Mesothelial cell of epicardium (in vitro differentiated cells): ENCODE results near the gene ABHD18. TPM values are rescaled to one million over a fixed set of nuclear protein-coding genes. Genes with fewer than 3 reads are reported as not detected.

ENCODE experiments used
- DNase-seq, 2 experiments: peaks; one replicate each; pipeline ENCODE4 v3.0.0; 2021; ENCODE audit warnings: low spot score in 2 of 2; ENCODE audit not compliant: unreplicated experiment in 2 of 2
- H3K27ac Mint-ChIP-seq: 2 replicates; pipeline ENCODE4 v1.8.0; 2021; ENCODE audit warnings: mixed read lengths
- H3K27me3 Mint-ChIP-seq: 2 replicates; pipeline ENCODE4 v1.8.0; 2021; ENCODE audit warnings: low read depth, mixed read lengths
- H3K36me3 Mint-ChIP-seq: 2 replicates; pipeline ENCODE4 v1.8.0; 2021; ENCODE audit warnings: mixed read lengths
- H3K4me1 Mint-ChIP-seq: 2 replicates; pipeline ENCODE4 v1.8.0; 2021; ENCODE audit warnings: mixed read lengths
- H3K4me3 Mint-ChIP-seq: 2 replicates; pipeline ENCODE4 v1.8.0; 2021; ENCODE audit warnings: mild to moderate bottlenecking, moderate library complexity, mixed read lengths
- H3K9me3 Mint-ChIP-seq: 2 replicates; pipeline ENCODE4 v1.8.0; 2021; ENCODE audit warnings: mixed read lengths
- CTCF ChIP-seq: fragments of 200-600 bp; sonication (generic); IDR thresholded peaks from one replicate; pipeline ENCODE4 v1.5.0; 2021; ENCODE audit warnings: antibody characterized with exemption; ENCODE audit not compliant: unreplicated experiment
- total RNA-seq: library from RNA; stranded (reverse); gene quantifications from 3 replicates; pipeline ENCODE4 v1.2.1, GENCODE V29; 2021

ABHD18 gene
- total RNA-seq, 1 donor from 2014 or later, result 17.7 TPM

- no peak overlapping the region for H3K4me3 Mint-ChIP-seq
- peaks cover 51% of the 10 kb centered on the region for H3K36me3 Mint-ChIP-seq
- no peak for TF ChIP-seq CTCF
- H3K27me3 Mint-ChIP-seq, result no peaks in the 10 kb centered on the region
- peaks cover 31% of the 10 kb centered on the region for H3K9me3 Mint-ChIP-seq
- no peak for DNase-seq
- H3K4me1 Mint-ChIP-seq, result no peaks in the 10 kb centered on the region
- H3K27ac Mint-ChIP-seq, result no peak overlapping the region
These were observed 32.6 kb downstream of the ABHD18 start for GRCh38 chr4:127997534-127998388.

GRCh38 chr4:128006592-128006991 lies 41.4 kb downstream of the ABHD18 start:
- no peak for TF ChIP-seq CTCF
- Mint-ChIP-seq H3K27me3 (no peaks in the 10 kb centered on the region), H3K4me1 (no peaks in the 10 kb centered on the region), H3K36me3 (peaks cover 15% of the 10 kb centered on the region), H3K4me3 (no peak overlapping the region), H3K27ac (no peak overlapping the region), H3K9me3 (no peaks in the 10 kb centered on the region)
- DNase-seq, result no peak

- no peak for TF ChIP-seq CTCF
- Mint-ChIP-seq H3K36me3 (peaks cover 27% of the 10 kb centered on the region), H3K27ac (no peak overlapping the region), H3K9me3 (no peaks in the 10 kb centered on the region), H3K27me3 (no peaks in the 10 kb centered on the region), H3K4me3 (no peak overlapping the region), H3K4me1 (no peaks in the 10 kb centered on the region)
- no peak for DNase-seq
These were observed 44.2 kb downstream of the ABHD18 start for GRCh38 chr4:128009428-128009827.

GRCh38 chr4:128025319-128025718 lies 60.1 kb downstream of the ABHD18 start:
- no peak overlapping the region for H3K4me3 Mint-ChIP-seq
- no peaks in the 10 kb centered on the region for H3K27me3 Mint-ChIP-seq
- H3K27ac Mint-ChIP-seq, result no peak overlapping the region
- peaks cover 34% of the 10 kb centered on the region for H3K36me3 Mint-ChIP-seq
- no peak for TF ChIP-seq CTCF
- no peaks in the 10 kb centered on the region for H3K4me1 Mint-ChIP-seq
- H3K9me3 Mint-ChIP-seq, result peaks cover 11% of the 10 kb centered on the region
- DNase-seq, result no peak

- no peak for TF ChIP-seq CTCF
- Mint-ChIP-seq H3K36me3 (peaks cover 30% of the 10 kb centered on the region), H3K4me3 (no peak overlapping the region), H3K27ac (no peak overlapping the region), H3K9me3 (peaks cover 3% of the 10 kb centered on the region), H3K4me1 (no peaks in the 10 kb centered on the region), H3K27me3 (no peaks in the 10 kb centered on the region)
- DNase-seq, result no peak
These were observed 64.7 kb downstream of the ABHD18 start for GRCh38 chr4:128029907-128030306.
